Stimulated activated CD8-positive, alpha-beta memory T cell treated with anti-CD3 and anti-CD28 coated beads, Interleukin-15, amount 100 ng/mL, for 48 hours (primary cell): Measurements from ENCODE around the gene PRLHR.

ENCODE experiments used
- DNase-seq, 2 donors: peaks; one replicate each; pipeline ENCODE4 v3.0.0-alpha.2; 2020; ENCODE audit warnings: low read depth in 2 of 2

Gene PRLHR

DNA sequence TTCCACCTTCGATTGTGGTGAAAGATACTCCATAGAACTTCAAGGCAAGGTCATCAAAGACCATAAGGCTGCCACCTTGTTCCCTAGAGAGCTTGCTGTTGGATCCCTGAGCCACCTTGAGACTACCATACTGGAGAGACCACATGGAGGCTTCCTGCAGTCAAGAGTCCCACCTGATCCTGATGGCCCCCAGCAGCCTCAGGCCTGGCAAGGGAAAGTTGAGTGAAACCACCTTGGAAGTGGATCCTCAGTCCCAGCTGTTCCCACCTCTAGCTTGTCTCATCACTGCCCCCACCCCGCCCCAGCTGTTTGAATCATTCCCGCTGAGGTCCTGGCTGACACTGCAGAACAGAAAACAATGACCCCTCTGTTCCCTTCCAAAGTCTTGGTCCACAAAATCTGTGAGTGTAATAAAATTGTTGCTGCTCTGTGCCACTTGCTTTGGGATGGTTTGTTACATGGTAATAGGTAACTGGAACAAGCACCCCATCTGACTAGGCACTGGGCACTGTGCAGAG is 32.0 kb downstream of the PRLHR start:
- no peak for DNase-seq

DNA sequence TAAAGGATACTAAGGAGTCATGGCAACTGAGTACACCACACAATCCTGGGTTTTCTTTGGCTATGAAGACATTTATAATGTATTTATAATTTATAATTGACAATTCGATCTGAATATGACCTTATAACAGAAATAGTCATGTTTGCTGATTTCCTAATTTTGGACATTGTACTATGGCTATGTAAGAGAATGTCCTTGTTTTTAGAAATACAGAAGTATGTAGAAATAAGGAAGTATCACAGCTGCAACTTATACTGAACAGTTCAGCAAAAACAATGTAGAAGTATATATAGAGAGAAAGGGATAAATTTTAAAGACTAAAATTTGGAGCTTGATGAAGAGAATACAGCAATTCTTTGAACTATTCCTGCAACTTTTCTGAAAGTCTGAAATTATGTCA is 32.6 kb downstream of the PRLHR start:
- no peak for DNase-seq

DNA sequence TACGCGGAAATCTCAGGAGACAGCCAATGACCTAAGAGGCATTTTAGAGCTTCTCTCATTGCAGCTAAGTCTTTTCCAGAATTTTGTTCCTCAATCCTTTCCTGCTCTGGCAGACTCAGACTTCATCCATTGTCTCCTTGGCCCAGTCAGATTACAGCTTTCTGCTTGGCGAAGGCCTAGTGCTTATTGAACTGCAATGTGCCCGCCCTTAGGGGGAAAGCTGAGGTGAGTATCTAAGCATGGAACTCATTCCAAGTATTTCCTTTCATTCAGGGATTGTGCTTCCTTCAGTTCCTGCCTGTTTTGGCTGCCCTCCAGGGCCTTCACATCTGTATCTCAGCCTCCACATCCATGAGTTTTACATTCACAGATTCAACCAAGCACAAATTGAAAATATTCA is 37.5 kb downstream of the PRLHR start:
- DNase-seq, result no peak

DNA sequence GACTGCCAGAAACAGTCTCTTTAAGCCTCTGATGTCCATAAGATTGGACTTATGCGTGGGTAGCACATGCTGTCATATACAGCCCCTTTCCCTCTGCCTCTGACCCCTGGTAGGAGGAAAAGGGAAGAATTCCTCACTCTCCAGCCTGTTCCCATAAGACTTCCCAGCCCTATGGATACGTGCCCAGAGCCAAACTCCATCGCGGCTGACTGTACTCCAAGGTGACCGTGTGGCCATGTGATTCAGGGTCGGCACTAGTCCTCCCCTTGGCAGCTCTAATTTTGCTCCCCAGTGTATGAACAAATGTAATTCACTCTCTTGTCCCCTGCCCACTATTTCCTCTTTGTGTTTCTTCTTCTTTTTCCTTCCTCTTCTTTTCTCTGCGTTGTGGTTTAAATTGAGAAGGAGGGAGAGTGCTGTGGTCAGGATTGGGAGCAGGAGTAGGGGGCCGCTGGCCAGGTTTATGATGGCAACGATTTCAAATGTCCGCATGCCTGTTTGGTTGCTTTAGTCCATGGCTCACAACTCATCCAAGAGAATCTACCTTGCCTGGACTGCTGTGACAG is 43.8 kb downstream of the PRLHR start:
- DNase-seq, result no peak

DNA sequence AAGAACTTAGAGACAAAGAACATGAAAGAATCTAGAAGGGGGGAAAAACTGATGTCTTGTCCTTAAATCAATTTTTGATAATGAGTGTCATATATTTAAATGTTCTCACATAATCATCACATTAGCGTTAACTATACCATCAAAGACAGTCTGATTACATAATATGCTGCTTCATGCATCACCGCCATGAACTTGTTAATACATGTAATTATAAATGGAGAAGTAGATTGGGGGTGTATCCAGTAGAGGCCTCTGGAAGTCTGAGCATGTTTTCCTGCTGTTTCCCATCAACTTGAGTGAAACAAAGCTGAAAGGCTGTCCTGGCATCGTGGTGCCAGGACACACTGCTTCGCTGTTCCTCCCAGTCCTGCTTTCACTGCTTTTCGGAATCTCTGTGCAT is 48.2 kb downstream of the PRLHR start:
- DNase-seq, result no peak

DNA sequence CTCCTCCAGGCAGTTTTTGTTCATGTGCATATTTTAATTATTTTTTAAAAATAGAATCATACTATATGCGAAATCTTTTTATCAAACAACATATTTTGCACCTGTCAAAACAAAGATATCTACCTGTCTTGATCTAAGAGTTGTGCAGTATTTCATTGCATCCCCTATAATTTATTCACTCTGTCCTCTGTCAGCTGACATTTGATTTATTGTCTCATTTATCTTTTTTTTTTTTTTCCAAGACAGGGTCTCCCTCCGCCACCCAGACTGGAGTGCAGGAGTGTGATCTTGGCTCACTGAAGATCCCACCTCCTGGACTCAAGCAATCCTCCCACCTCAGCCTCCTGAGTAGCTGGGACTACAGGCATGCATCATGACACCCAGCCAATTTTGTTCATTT is 49.0 kb downstream of the PRLHR start:
- no peak for DNase-seq

DNA sequence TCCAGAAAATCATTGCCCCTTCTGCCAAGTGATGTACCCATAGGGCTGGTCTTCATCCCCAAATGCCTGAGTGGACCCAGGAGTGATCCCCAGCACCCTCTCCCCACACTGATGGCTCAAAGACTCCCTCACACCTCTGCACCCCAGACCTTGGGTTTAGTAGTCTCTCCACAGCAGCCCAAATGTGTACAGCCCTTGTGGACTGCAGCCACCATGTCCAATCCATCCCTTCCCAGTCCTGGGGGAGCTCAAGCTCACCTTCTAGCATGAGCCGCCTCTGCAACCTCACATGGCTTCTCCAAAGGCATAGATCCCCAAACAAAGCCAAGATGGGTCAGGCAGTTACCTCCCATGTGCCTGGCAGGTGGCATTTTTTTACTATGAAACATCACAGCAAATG is 50.1 kb downstream of the PRLHR start:
- no peak for DNase-seq

DNA sequence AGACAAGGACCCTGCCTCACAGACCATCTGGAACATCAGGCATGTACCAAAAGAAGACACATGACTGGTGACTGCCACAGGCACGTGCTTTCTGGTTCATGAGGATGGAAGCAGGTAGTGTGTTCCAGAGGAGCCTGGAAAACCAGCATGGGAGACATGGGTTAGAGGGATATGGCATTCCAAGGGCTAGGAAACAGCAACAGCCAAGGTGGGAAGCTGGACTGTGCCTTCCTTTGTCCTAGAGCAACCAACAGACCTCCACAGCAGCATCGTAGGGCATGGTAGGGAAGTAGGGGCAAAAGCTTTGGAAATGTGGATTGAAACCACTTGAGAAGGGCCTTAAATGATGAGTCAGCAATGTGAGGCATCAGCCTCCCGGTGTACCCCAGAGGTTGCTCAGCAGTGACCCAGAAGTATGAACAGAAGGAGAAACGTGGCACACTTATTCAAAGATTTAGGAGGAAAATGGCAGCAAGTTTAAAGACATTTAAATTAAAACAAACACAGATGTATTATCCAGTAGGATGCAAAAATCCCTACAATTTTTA is 51.0 kb downstream of the PRLHR start:
- DNase-seq, result no peak

DNA sequence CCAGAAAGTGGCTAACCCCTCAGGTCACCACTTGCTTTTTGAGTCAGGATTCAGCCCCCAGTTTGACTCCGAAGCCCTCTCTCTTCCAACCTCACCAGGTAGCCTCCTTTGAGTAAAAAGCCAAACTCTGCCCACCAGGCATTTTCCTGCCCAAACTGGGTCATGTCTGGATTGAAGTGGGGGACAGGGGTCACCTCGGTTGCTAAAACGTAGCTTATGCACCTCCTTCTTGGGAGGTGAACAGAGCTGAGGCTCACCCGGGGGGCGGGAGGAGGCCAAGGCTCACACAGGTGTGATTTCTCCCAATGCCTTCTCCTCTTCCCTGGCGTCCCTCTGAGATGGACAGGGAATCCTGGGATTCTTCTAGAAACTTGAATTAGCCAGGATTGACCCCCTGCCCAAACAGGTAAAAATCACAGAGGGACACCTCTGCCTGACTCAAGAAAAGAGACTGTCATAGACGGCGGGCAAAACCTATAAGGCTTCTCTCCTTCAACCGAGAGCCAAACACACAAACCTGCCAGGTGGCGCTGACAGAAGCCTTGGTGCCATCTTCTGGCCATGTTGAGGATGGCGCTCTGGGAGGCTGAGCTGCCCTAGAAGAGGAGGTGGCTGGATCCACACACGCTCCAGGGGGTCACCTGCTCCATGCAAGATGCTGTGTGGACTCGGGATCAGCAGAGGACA is 51.6 kb downstream of the PRLHR start:
- DNase-seq, result peak; percentile 19 to 23

DNA sequence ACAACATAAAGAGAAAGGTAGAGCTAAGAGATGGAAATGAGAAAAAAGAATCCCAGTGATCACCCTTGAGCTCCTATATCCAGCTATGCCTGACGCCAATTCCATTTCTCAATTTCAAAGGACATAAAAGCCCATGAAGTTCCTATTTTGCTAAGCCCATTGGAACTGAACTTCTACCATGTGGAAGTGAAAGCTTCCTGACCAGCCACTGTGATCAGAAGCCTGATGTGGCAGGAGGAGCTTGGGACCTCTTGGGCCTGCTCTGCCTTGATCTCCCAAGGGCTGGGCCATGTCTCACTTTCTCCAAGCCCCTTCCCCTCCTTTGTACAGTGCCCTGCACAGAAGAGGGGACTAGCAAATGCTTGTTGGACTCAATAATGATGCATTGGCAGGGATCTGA is 52.7 kb downstream of the PRLHR start:
- no peak for DNase-seq

DNA sequence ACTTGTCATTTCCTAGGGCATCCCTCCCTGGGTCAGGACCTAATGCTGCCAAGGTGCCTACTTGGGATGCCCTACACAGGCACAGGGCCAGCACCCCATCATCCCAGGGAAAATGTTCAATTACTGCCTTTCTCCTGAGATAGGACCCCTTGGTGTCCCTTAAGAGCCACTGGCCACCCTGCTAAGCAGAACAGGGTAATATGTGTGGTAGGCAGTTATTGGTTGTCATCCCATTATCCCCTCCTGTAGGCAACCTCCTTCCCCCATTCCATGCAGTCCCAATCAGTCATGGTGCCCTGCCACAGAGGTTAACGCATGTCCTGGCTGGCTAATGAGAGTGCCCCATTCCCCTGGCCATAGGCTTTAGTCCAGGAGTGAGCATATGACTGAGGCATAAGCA is 53.2 kb downstream of the PRLHR start:
- no peak for DNase-seq

DNA sequence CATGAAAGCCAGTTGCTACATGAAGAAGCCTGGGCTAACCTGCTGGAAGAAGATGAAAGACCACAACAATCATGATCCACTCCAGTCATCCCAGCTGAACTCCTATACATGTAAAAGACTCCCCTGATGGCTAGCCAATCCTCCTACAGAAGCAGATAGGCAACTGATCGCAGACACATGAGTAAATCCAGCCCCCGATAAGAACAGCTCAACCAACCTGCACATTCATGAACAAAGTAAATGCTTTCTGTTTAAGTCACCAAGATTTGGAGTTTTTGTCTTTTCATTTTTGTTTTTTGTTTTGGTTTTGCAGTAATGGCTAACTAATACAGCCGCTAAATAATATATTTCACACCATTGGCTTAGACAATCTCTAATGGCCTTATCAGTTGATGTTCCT is 53.7 kb downstream of the PRLHR start:
- no peak for DNase-seq
